Occipital lobe (tissue), 2 donors: ENCODE results near the gene PHKG1. TPM values are rescaled to one million over a fixed set of nuclear protein-coding genes. Genes with fewer than 3 reads are reported as not detected.
"Not testable (repeated sequence)": the region's sequence is repeated elsewhere in the genome, so short reads cannot be mapped to it uniquely, and the experiment has no call there.

Experiments used
- DNase-seq: peaks from one replicate; lab custom pipeline; 2025; lab: John Stamatoyannopoulos, UW
- total RNA-seq: library from RNA; depleted of rRNA; stranded (reverse); fragments of >200 nt; gene quantifications from one replicate; pipeline ENCODE4 v1.2.3, GENCODE V29; 2014

The PHKG1 gene
- total RNA-seq, 1 donor from 2014 or later, result 3.6 TPM

DNA sequence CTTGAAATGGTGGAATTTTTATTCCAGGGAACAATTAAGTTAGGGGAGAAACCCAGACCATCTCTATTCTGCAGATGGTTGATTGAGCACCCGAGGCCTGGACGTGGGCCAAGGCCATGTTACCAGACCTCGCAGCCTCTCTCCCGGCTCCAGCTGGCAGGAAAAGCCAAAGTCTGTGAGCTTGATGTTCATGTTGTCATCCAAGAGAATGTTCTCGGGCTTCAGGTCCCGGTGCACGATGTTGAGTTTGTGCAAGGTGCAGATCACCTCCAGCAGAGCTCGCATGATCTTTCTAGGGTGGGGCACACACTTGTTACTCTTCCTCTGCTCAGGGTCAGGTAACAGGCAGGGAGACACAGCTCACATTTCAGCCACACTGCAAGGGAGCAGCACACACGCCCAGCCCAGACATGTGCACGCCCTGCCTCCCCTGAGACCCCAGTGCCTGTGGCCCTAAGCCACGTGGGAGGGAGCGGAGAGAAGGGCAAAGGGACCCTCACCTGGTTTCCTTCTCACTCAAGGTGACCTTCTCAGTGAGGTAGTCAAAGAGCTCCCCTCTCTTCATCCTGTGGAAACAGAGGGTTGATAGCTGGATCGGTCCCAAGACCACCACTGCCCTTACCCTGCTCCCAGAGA is 9.5 kb downstream of the PHKG1 start:
- no peak for DNase-seq

DNA sequence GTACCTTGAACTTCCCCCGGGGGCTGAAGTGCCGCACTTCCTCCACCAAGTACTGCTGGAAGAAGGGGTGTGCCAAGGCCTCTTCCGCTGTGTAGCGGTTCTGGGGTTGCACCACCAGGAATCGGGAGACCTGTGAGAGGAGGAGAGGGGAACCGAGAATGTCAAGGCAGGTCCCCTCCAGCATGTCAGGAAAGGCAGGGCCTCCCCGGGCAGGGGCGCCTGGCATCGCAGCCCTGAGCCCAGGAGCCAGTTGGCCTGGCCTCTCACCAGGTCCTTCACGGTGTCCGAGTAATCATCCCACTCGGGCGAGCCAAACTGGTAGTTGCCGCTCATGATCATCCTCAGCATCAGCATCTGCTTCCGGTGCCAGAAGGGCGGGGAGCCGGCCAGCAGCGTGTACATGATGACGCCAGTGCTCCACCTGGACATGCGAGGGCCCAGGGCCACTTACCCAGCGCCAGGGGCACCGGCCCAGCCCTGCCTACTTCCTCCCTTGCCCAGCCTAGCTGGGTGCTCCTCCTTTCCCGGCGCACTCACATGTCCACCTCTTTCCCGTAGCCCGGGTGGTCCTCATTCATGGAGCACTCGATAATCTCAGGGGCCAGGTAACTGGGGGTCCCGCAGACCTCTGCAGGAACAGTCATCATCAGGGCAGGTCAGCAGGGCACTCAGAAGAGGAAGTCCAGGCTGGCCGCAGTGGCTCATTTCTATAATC is 11.0 kb downstream of the PHKG1 start:
- DNase-seq, result no peak

DNA sequence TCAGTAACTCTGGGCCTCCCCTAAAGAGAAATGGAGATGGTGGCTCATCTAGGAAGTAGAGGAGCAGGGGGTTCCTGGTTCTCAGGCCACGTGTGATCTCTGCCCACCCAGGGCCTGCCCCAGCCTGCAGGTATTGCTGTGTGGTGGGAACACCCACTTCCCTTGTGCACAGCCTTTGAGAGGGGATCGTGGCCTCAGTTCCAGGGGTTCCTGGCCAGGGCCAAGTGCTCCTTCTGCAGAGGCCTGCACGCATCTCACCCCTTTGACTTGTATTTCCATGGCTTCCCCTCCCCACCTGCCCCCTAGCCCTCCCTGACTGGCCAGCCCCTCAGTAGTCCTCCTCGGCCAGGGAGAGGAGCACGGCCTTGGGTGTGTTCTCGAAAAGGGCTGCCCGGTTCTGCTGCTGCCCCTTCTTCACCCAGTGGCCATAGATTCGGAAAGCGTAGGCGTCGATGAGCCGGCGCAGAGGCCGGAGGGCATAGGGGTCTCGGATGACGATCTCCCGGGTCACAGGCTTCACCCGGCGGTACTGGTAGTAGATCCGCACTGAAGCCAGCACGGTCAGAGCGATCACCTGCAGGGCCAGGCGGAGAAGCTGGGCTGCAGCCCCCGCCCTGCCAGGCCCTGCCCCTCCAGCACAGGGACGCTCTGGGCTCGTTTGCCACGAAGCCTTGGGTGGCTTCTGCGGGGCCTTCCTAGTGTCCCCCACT is 11.9 kb downstream of the PHKG1 start:
- DNase-seq, result not testable (repeated sequence)

DNA sequence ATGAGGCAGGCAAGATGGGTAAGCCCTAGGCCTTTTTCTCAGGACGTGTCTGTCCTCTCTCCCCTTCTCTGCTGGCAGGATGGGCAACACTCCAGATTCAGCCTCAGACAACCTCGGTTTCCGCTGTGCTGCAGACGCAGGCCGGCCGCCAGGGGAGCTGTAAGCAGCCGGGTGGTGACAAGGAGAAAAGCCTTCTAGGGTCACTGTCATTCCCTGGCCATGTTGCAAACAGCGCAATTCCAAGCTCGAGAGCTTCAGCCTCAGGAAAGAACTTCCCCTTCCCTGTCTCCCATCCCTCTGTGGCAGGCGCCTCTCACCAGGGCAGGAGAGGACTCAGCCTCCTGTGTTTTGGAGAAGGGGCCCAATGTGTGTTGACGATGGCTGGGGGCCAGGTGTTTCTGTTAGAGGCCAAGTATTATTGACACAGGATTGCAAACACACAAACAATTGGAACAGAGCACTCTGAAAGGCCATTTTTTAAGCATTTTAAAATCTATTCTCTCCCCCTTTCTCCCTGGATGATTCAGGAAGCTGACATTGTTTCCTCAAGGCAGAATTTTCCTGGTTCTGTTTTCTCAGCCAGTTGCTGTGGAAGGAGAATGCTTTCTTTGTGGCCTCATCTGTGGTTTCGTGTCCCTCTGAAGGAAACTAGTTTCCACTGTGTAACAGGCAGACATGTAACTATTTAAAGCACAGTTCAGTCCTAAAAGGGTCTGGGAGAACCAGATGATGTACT is 13.1 kb downstream of the PHKG1 start:
- DNase-seq, result peak; percentile 60

DNA sequence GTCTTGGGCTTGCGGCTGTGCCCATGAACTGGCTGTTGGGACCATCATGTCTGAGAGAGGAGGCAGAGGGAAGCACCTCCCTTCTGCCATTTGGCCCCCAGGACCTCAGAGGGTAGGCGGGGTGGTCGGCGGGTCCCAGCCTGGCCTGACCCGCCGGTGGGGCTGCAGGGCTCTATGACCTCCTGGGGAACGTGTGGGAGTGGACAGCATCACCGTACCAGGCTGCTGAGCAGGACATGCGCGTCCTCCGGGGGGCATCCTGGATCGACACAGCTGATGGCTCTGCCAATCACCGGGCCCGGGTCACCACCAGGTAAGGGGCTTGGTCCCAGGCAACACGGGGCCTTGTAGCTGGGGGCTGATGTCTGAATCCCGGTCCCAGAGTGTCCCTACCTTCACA is 14.6 kb downstream of the PHKG1 start:
- DNase-seq, result no peak

DNA sequence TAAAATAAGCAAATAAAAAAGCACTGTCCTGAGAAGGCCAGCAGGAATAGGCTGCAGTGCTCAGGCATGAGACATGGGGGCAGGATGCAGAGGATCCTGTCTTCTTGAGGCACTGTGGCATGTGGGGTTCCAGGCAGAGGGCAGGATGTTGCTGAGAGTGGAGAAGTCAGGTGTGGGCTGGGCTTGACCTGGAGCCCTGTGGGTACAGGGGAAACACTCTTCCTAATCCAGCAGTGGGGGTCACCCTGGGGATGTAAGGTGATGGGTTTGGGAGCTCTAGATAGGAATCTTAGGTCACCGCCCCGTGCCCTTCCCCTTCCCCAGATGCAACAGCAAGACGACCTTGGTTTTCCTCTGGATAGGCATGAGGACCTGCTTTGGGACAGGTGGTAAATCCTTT is 15.1 kb downstream of the PHKG1 start:
- no peak for DNase-seq

DNA sequence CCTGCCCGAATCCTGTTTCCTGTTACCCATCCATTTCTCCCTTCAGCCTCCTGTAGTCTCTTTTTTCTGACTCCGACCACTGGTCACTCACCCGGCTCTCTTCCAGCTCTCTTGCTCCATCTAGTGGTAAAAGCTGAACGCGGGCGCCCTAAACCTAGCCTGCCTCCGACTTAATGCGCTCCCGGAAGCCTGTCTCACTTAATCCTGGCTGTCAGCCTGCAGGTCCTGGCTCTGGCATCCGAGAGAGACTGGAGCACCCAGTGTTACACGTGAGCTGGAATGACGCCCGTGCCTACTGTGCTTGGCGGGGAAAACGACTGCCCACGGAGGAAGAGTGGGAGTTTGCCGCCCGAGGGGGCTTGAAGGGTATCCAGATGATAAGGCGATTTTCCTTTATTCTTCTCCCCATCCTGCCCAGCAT is 18.4 kb downstream of the PHKG1 start:
- DNase-seq, result peak; percentile 68

DNA sequence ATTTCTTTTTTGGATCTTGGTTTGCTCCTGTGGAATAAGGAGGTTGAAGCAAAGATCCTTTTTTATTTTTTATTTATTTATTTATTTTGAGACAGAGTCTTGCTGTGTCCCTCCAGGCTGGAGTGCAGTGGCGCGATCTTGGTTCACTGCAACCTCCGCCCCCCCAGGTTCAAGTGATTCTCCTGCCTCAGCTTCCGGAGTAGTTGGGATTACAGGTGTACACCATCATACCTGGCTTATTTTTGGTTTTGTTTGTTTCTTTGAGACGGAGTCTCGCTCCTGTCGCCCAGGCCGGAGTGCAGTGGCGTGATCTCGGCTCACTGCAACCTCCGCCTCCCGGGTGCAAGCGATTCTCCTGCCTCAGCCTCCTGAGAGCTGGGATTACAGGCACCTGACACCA is 26.4 kb downstream of the PHKG1 start:
- not testable (repeated sequence) for DNase-seq

DNA sequence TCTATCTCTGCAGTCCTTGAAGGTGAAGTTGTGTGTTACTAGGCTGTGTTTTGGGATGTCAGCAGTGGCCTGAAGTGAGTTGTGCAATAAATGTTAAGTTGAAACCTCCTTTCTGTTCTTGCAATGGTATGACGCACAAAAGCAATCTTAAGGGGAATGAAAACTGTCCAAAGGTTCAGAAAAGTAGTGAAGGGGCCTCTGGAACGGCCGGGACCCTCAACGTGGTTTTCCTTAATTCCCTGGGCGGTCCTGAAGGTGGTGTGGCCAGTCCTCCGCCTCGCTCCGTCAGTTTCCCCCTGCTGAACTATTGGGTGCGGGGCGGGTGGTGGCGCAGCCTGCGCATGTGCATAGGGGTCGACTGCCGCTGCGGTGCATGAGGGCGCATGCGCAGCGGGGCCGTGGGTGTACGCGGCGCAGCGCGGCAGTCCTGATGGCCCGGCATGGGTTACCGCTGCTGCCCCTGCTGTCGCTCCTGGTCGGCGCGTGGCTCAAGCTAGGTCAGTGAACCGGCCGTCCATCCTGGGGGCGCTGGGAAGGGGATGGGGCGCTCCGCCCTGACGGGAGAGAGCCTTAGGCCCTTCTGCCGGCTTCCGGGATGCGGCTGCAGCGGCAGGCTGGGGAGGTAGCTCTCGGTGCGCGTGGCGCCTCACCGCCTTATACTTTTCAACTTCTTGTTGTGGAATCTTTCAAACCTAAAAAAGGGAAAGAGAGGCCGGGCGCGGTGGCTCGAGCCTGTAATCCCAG is 28.7 kb downstream of the PHKG1 start, which contains the start of gene SUMF2:
SUMF2 (plus strand) TSS at position 405 of the 744 bp plus-strand sequence; CDS start at position 431, 26 bp downstream.
- DNase-seq, result peak; percentile 88

DNA sequence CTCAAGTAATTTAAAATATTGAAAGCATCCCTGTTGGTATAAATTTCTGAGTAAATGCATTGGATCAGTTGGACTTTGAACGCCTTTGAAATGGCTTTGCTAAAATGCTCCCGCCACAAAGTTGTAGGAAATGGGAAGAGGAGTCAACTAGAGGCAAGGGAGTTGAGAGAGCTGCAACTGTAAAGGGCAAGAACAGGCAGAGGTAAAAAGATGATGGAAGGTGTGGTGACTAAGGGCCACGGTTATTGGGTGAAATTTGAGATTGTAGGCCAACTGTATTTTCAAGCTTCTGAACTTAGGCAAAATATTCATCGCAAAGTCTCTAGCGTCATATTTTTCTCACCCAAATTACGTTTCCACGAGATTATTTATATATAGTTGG is 29.3 kb downstream of the PHKG1 start:
- no peak for DNase-seq

DNA sequence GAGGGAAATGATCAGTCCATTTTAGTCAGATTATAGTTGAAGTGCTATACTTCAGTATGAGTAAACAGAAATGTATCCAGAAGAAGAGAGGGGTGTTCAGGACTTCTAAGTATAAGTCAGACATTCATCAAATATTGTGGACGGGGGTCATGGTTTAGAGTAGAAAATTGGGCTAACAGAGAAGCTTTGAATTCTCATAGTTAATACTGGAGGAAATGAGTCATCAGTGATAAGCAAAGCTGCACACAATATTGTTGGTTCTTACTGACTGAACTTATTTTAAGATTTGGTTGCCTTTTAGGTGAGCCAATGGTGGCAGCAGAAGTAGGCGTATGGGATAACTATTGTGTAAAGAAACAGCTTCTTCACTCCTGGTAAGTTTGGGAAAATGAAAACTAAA is 30.4 kb downstream of the PHKG1 start:
- no peak for DNase-seq

DNA sequence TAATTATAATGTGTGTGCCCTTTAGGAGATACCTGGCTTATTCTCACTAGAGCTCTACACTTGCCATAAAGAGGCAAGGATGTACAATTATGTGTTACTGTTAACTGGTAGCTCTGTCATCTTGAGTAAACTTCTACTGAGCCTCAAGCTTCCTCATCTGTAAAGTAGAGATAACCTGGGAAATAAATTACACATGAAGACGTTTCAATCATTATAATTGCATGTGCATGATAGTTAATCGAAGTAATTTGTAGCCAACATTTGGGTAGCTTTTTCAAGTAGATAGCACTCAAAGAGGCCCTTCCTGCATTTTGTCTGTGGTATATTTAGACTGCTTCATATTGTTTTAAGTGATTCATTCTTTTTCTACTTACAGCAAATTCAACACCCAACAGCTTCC is 38.8 kb downstream of the PHKG1 start:
- no peak for DNase-seq

DNA sequence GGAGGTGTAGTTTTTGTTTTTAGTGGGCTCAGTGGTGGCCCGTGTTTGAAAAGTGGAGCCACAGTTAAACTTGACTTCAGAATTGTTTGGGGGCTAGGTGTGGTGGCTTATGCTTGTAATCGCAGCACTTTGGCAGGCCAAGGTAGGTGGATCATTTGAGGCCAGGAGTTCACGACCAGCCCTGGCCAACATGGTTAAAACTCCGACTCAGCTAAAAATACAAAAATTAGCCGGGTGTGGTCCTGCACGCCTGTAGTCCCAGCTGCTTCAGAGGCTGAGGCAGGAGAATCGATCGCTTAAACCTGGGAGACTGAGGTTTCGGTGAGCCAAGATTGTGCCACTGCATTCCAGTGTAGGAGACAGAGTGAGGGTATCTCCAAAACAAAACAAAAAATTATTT is 39.4 kb downstream of the PHKG1 start:
- no peak for DNase-seq

DNA sequence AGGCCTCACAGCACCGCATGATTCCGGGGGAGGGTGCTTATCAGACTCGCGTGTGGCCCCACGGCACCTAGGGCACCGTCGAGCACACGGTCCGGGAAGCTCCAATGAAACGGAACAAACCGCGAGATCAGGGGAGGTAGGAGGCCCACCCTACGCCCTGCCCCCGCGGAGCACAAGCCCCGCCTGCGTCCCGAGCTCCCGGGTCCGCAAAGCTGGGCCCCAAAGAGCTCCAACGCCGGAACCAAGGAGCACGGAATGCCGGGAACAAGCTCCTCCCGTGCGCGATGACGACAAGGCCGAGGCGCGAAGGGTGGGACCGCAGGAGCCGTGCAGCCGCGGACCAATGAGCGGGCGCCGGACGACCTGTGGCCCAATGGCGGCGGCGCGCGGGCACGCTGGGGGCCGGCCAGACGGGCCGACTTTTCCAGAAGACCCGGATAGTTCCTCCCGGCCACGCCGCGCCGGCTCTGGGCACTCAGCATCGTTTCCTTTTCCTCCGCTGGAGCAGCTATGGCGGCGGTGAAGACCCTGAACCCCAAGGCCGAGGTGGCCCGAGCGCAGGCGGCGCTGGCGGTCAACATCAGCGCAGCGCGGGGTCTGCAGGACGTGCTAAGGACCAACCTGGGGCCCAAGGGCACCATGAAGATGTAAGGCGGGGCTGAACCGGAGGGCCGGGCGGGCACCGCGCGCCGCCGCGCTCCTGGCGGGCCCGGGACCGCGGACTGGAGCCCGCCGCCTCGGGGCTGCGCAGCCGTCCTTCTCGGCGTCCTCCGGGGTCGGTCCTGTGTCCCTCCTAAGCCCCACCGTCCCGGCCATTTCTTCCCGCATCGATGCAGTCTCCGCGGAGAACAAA is 41.2 kb downstream of the PHKG1 start, which contains the start of the genes CCT6A and PSPH:
CCT6A (plus strand) TSS at position 427 of the 853 bp plus-strand sequence; CDS start at position 511, 84 bp downstream.
PSPH (minus strand) TSS at position 106 of the 853 bp plus-strand sequence. CDS start 30,232 bp downstream, outside the sequence.
- peak; percentile 95 for DNase-seq

DNA sequence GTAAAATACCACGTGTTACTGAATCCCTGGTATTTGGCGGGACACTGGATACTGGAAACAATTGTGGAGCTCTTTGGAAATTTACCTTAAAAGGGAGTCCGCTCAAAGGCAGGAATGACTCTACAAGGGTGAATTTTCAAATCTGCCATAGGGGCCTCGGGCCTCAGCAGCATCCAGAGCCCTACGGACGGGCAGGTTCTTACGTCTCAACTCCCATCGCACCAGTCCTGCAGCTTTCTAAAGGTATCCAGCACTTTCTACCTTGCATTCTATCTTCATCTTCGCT is 41.8 kb downstream of the PHKG1 start:
- DNase-seq, result no peak

DNA sequence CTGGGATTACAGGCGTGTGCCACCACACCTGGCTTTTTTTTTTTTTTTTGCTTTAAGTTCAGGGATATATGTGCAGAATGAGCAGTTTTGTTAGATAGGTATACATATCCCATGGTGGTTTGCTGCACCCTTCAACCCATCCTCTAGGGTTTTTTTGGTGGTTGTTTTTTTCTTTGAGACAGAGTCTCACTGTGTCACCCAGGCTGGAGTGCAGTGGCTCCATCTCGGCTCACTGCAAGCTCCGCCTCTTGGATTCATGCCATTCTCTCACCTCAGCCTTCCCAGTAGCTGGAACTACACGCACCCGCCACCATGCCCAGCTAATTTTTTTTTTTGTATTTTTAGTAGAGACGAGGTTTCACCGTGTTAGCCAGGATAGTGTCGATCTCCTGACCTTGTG is 44.0 kb downstream of the PHKG1 start:
- DNase-seq, result not testable (repeated sequence)

DNA sequence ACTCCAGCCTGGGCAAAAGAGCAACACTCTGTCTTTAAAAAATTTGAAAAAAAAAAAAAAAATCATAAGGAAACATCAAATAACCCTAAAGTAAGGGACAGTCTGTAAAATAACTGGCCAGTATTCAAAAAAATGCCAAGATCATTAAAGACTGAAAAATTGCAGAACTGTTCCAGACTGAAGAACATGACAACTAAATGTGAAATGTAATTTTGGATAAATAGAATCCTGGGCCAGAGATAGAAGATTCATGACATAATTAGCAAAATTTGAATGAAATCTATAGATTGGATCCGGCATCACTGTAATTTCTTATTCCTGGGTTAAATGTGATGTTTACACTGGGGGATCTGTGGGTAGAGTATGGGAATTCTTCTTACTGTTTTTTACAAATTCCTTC is 44.5 kb downstream of the PHKG1 start:
- no peak for DNase-seq

DNA sequence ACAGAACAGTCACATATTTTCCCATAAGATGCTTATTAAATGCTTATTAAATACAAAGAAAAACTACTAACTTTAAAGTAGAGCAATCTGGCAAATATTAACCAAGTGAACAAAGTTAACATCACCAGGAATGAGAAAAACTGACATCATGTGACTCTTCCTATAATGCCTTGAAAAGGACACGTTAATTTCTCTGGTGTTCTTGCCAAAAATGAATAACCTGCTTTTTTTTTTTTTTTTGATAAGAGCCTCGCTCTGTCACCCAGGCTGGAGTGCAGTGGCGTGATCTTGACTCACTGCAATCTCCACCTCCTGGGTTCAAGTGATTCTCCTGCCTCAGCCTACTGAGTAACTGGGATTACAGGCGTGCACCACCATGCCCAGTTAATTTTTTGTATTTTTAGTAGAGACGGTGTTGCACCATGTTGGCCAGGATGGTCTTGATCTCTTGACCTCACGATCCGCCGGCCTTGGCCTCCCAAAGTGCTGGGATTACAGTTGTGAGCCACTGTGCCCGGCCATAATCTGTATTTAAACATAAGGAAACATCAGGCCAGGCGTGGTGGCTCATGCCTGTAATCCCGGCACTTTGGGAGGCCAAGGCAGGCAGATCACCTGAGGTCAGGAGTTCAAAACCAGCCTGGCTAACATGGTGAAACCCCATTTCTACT is 45.2 kb downstream of the PHKG1 start:
- DNase-seq, result not testable (repeated sequence)

DNA sequence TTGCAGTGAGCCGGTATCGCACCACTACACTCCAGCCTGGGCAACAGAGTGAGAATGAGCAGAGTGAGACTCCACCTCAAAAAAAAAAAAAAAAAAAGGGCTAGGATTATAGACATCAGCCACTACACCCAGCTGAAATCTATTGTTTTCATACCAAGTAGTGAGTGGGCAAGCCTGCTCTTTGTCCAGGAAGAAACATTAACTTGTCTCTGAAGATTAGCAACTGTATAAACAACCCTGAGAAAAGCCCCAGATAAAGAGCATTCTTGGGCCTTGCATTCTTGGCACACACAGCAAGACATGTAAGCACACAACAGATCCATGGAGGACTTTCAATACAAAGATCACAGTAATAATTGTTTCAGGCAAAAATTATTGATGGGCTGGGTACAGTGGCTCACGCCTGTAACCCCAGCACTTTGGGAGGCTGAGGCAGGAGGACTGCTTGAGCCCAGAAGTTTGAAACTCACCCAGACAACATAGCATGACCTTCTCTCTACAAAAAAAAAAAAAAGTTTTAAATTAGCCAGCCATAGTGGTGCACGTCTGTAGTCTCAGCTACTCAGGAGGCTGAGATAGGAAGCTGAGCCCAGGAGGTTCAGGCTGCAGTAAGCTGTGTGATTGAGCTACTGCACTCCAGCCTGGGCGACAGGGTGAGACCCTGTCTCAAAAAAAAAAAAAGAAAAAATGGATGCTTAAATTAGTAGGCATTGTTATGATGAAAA is 45.9 kb downstream of the PHKG1 start:
- DNase-seq, result no peak
